GM12878 (cell line): ENCODE results near the gene PTGS1. TPM values are rescaled to one million over a fixed set of nuclear protein-coding genes. Genes with fewer than 3 reads are reported as not detected.
A peak's percentile ranks its signal among the peaks of the same experiment; 100 is the strongest.

Source experiments
- ATAC-seq: fragments of 200-7000 bp; cut with Tn5 transposase; 3 replicates; pipeline ENCODE4 v1.9.1; 2020; ENCODE audit warnings: mild to moderate bottlenecking, moderate library complexity
- BruUV-seq: library from RNA; stranded (reverse); fragments of 400-500 nt; replicated peaks from 2 replicates; lab custom pipeline; 2021; lab: Mats Ljungman, UMichigan
- CTCF ChIA-PET: fragments of 300-600 bp; sonication (Branson Sonifier 250); formaldehyde crosslinking; extraction: SDS; loops from one replicate; lab custom pipeline; 2021; ENCODE audit warnings: inconsistent platforms; lab: Yijun Ruan, JAX
- POLR2A ChIA-PET: fragments of 350-600 bp; formaldehyde crosslinking; extraction: SDS; loops from one replicate; lab custom pipeline; 2021; ENCODE audit warnings: inconsistent platforms; lab: Charles Lee
- RAD21 ChIA-PET: fragments of 300-600 bp; sonication (Branson Sonifier 250); formaldehyde crosslinking; loops from one replicate; lab custom pipeline; 2023; ENCODE audit warnings: antibody characterized with exemption; ENCODE audit not compliant: unreplicated experiment; lab: Charles Lee
- SMC1A ChIA-PET: fragments of 300-600 bp; sonication (Branson Sonifier 250); formaldehyde crosslinking; loops from one replicate; lab custom pipeline; 2023; ENCODE audit not compliant: unreplicated experiment, uncharacterized antibody; lab: Charles Lee
- DNase-seq: peaks from one replicate; pipeline ENCODE4 v3.0.0-alpha.2; 2011; ENCODE audit warnings: low read depth, low spot score
- FAIRE-seq: peaks from 3 replicates; lab custom pipeline; 2011; peaks lifted over from hg19 to GRCh38; lab: Jason Lieb, UNC
- H2AFZ ChIP-seq: 2 replicates; pipeline ENCODE4 v1.6.0; 2011; ENCODE audit warnings: low read depth, low read length, control low read depth; ENCODE audit not compliant: control insufficient read depth
- H3K27ac ChIP-seq: 2 replicates; pipeline ENCODE4 v1.5.1; 2011; ENCODE audit warnings: control low read depth; ENCODE audit not compliant: control insufficient read depth, insufficient read depth
- H3K27me3 ChIP-seq, 2 experiments: replicated peaks in 1 of 2; 2 replicates each; pipeline versions ENCODE4 v1.6.0 to v1.6.1; 2011; ENCODE audit warnings: low read length in 1 of 2; ENCODE audit not compliant: control insufficient read depth in 2 of 2, insufficient read depth in 2 of 2
- H3K36me3 ChIP-seq, 2 experiments: 2 replicates each; pipeline ENCODE4 v1.5.1; 2011; ENCODE audit warnings: low read length in 1 of 2; ENCODE audit not compliant: control insufficient read depth in 2 of 2, insufficient read depth in 2 of 2
- H3K4me1 ChIP-seq: 2 replicates; pipeline ENCODE4 v1.6.1; 2011; ENCODE audit warnings: mild to moderate bottlenecking, low read length, moderate library complexity, mixed read lengths; ENCODE audit not compliant: control insufficient read depth, insufficient read depth
- H3K4me2 ChIP-seq: 2 replicates; pipeline ENCODE4 v1.6.0; 2011; ENCODE audit warnings: control low read depth; ENCODE audit not compliant: control insufficient read depth, insufficient read depth
- H3K4me3 ChIP-seq: fragments of 200-600 bp; sonication (generic); 2 replicates; pipeline ENCODE4 v1.5.1; 2016
- H3K79me2 ChIP-seq: 2 replicates; pipeline ENCODE4 v1.6.0; 2011; ENCODE audit warnings: low read length; ENCODE audit not compliant: control insufficient read depth, insufficient read depth
- H3K9ac ChIP-seq: 2 replicates; pipeline ENCODE4 v1.8.0; 2011; ENCODE audit warnings: low read length, control low read depth, mixed read lengths; ENCODE audit not compliant: control insufficient read depth, insufficient read depth
- H3K9me3 ChIP-seq: replicated peaks from 3 replicates; pipeline ENCODE4 v1.5.1; 2011; ENCODE audit warnings: mild to moderate bottlenecking, low read length; ENCODE audit not compliant: control insufficient read depth, insufficient read depth
- H4K20me1 ChIP-seq: 2 replicates; pipeline ENCODE4 v1.6.0; 2011; ENCODE audit not compliant: control insufficient read depth, insufficient read depth
- CREB1 ChIP-seq: IDR thresholded peaks from 2 replicates; pipeline ENCODE4 v1.6.1; 2012; ENCODE audit warnings: low read depth, mild to moderate bottlenecking, inconsistent platforms
- CTCF ChIP-seq, 3 experiments: IDR thresholded peaks in 2 of 3; conservative IDR thresholded peaks in 1 of 3; 2 replicates each; pipeline ENCODE4 v1.5.1; 2011; ENCODE audit warnings: low read depth in 3 of 3, low read length in 3 of 3, mild to moderate bottlenecking in 3 of 3, control low read depth in 2 of 3, moderate library complexity in 2 of 3, inconsistent platforms in 1 of 3, mixed read lengths in 1 of 3; ENCODE audit not compliant: control insufficient read depth in 2 of 3, insufficient read depth in 1 of 3; ENCODE audit errors: extremely low read depth in 1 of 3
- FOXM1 ChIP-seq: IDR thresholded peaks from 2 replicates; pipeline ENCODE4 v1.6.1; 2012; ENCODE audit warnings: low read depth, mild to moderate bottlenecking, inconsistent platforms, low read length, moderate library complexity
- IKZF1 ChIP-seq: fragments of 450-650 bp; conservative IDR thresholded peaks from 2 replicates; pipeline ENCODE4 v1.6.1; 2017; ENCODE audit warnings: antibody characterized with exemption, mild to moderate bottlenecking
- NFYB ChIP-seq: IDR thresholded peaks from 2 replicates; pipeline ENCODE4 v1.6.1; 2011; ENCODE audit warnings: low read depth, mild to moderate bottlenecking, low read length, improper control_type of control experiment, moderate library complexity; ENCODE audit not compliant: insufficient read depth
- PAX8 ChIP-seq: fragments of 450-650 bp; IDR thresholded peaks from 2 replicates; pipeline ENCODE4 v1.6.1; 2017; ENCODE audit warnings: mild to moderate bottlenecking, moderate library complexity
- REST ChIP-seq: IDR thresholded peaks from 2 replicates; pipeline ENCODE4 v1.6.1; 2012; ENCODE audit warnings: mild to moderate bottlenecking, low read depth, low read length
- WGBS: methylation state at CpG from one replicate; pipeline ENCODE4 v1.1.6; 2016; ENCODE audit warnings: low lambda C conversion rate; ENCODE audit not compliant: insufficient replicate concordance, insufficient coverage; ENCODE audit errors: missing lambda C conversion rate; 5-methylcytosine and 5-hydroxymethylcytosine counted together
- in situ Hi-C: fragments of 300-500 bp; cut with MboI; formaldehyde crosslinking; loops from 9 replicates; pipeline ENCODE4 v1.14.3; 2018; ENCODE audit warnings: mixed read lengths
- intact Hi-C: fragments of 100-400 bp; cut with micrococcal nuclease; formaldehyde crosslinking; loops from one replicate; pipeline ENCODE4 v1.14.2; 2022; ENCODE audit not compliant: unreplicated experiment
- polyA plus RNA-seq, 11 experiments: library from polyadenylated mRNA; depleted of rRNA in 4 of 11; unstranded in 6 of 11; stranded (reverse) in 5 of 11; fragments of >200 nt; fragmentation: Nextera tagmentation in 4 of 11; fragmentation: Illumina TruSeq in 1 of 11; extraction: Ambion mirVana in 4 of 11; extraction: Trizol in 1 of 11; gene quantifications; 1 replicate in 1 of 11; 2 replicates in 10 of 11; pipeline versions ENCODE4 v1.2.1 to v1.2.3, GENCODE V29; 2011 to 2016; ENCODE audit warnings: inconsistent platforms in 2 of 11, missing spikeins in 2 of 11, low read depth in 1 of 11
- total RNA-seq, 4 experiments: library from RNA; depleted of rRNA in 3 of 4; stranded (reverse); fragments of >200 nt in 3 of 4; fragmentation: Illumina TruSeq in 1 of 4; extraction: Trizol in 1 of 4; gene quantifications; 2 replicates each; pipeline versions ENCODE4 v1.2.1 to v1.2.3, GENCODE V29; 2013 to 2021

The PTGS1 gene
- total and polyA plus RNA-seq, 10 of the 15 experiments (the other 5 are each of a cell fraction or from before 2014, with no cell fraction given): 0.16 to 2.8 (median 0.96) TPM

- ChIA-PET SMC1A (no interaction called here), POLR2A (no interaction called here), CTCF (no interaction called here), RAD21 (no interaction called here)
- Histone ChIP-seq H3K27ac (no peak overlapping the region), H3K4me1 (peaks cover 4% of the 10 kb centered on the region), H3K79me2 (no peaks in the 10 kb centered on the region), H3K9me3 (peaks cover 7% of the 10 kb centered on the region; the same call in 2 of the 3 replicates), H4K20me1 (no peaks in the 10 kb centered on the region), H3K36me3 (no peaks in the 10 kb centered on the region; a peak in 1 of 4 replicates), H3K4me3 (no peak overlapping the region), H3K27me3 (no peaks in the 10 kb centered on the region), H2AFZ (no peak overlapping the region), H3K9ac (no peak overlapping the region), H3K4me2 (no peak overlapping the region)
- no peak for ATAC-seq
- WGBS: 0% methylated on average over 1 of the region's 1 CpG
- TF ChIP-seq NFYB: no peak
- no peak for TF ChIP-seq REST
- no peak for TF ChIP-seq FOXM1
- no peak for TF ChIP-seq CREB1
- no peak for TF ChIP-seq PAX8
- peak in 2 of 3 experiments; percentile 31 to 33; a peak in 3 of 6 replicates for TF ChIP-seq CTCF (IDR thresholded peaks at IDR 0.05 in 2 of 3, conservative IDR thresholded peaks at IDR 0.05 in 1 of 3; ENCODE audit: control insufficient read depth in 2 of 3, extremely low read depth in 1 of 3, insufficient read depth in 1 of 3, low read depth in 3 of 3, low read length in 3 of 3)
- no peak for TF ChIP-seq IKZF1
- no TSS peak for BruUV-seq
- intact Hi-C loops: no loop called here
- no peak for FAIRE-seq
- no peak for DNase-seq
- in situ Hi-C loops: no loop called here
These were observed 8.5 kb downstream of the PTGS1 start for GRCh38 chr9:122379340-122379739.
